HCT116 (cell line): ENCODE results near the gene ANO2.

ENCODE experiments used
- ATF3 ChIP-seq: IDR thresholded peaks from 2 replicates; pipeline ENCODE4 v1.6.1; 2012
- CTCF ChIP-seq, 3 experiments: fragments of 200-600 bp in 1 of 3; sonication (generic) in 1 of 3; IDR thresholded peaks in 2 of 3; conservative IDR thresholded peaks in 1 of 3; 2 replicates each; pipeline ENCODE4 v1.5.1; 2012 to 2017; ENCODE audit warnings: low read depth in 2 of 3, low read length in 2 of 3, antibody characterized with exemption in 1 of 3, borderline replicate concordance in 1 of 3, control low read depth in 1 of 3, mild to moderate bottlenecking in 1 of 3, mixed read lengths in 1 of 3, mixed run types in 1 of 3, moderate library complexity in 1 of 3; ENCODE audit not compliant: insufficient read depth in 1 of 3
- EZH2 ChIP-seq: fragments of 200-600 bp; sonication (generic); IDR thresholded peaks from 2 replicates; pipeline ENCODE4 v1.6.1; 2017; ENCODE audit warnings: antibody characterized with exemption, mixed run types
- MAX ChIP-seq: IDR thresholded peaks from 2 replicates; pipeline ENCODE4 v1.6.1; 2012
- POLR2A ChIP-seq: IDR thresholded peaks from 2 replicates; pipeline ENCODE4 v1.7.0; 2011; ENCODE audit warnings: borderline replicate concordance; ENCODE audit not compliant: insufficient read depth, insufficient read length; ENCODE audit errors: extremely low read depth
- POLR2AphosphoS5 ChIP-seq: IDR thresholded peaks from 2 replicates; pipeline ENCODE4 v1.6.1; 2011; ENCODE audit warnings: mild to moderate bottlenecking, low read depth, low read length, moderate library complexity
- RAD21 ChIP-seq: IDR thresholded peaks from 2 replicates; pipeline ENCODE4 v1.6.1; 2012; ENCODE audit warnings: low read depth, mild to moderate bottlenecking
- REST ChIP-seq: IDR thresholded peaks from 2 replicates; pipeline ENCODE4 v1.6.1; 2012; ENCODE audit warnings: low read depth
- SIN3A ChIP-seq: IDR thresholded peaks from 2 replicates; pipeline ENCODE4 v1.6.1; 2012; ENCODE audit warnings: low read depth
- SP1 ChIP-seq: IDR thresholded peaks from 2 replicates; pipeline ENCODE4 v1.6.1; 2012; ENCODE audit warnings: low read depth
- SRF ChIP-seq: IDR thresholded peaks from 2 replicates; pipeline ENCODE4 v1.6.1; 2012; ENCODE audit warnings: low read depth
- YY1 ChIP-seq: IDR thresholded peaks from 2 replicates; pipeline ENCODE4 v1.6.1; 2011; ENCODE audit warnings: low read length, low read depth, moderate library complexity, mild to moderate bottlenecking; ENCODE audit not compliant: insufficient replicate concordance; ENCODE audit errors: extremely low read depth
- ZBTB33 ChIP-seq: IDR thresholded peaks from 2 replicates; pipeline ENCODE4 v1.6.1; 2011; ENCODE audit warnings: mild to moderate bottlenecking, low read length, moderate library complexity; ENCODE audit not compliant: insufficient replicate concordance; ENCODE audit errors: extremely low read depth
- ZNF274 ChIP-seq: fragments of 200-500 bp; sonication (Bioruptor generic); IDR thresholded peaks from 2 replicates; pipeline ENCODE4 v1.6.1; 2014; ENCODE audit warnings: mild to moderate bottlenecking, low read depth, low read length, inconsistent platforms

DNA sequence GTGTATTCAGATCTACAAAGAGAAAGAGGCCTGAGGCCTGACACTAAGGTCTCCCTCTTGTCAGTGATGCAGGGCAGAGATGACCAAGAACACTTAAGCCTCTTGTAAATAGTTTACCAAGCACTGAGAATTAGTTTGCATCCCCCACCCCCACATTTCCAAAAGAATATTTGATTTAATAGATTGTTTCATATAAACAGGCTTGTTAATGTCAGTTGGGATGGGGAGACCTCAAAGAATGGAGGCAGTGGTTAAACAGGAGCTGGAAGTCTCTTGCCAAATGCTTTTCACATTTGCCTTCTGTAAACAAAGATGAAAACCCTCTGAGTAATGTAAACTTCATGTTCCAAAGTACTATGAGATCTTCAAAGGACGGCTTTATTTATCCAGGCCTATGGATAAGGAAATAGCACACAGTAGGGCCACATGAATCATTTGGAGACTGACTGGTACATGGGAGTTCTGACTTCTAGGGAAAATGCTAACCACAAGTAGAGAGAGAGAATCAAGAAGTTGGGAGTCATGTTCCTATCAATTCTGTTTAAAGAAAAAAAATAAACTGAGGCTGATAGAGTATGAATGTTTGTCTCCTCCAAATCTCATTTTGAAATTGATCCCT, 234.7 kb downstream of the ANO2 start:
- TF ChIP-seq ZNF274 (no peak), ZBTB33 (no peak), CTCF (IDR thresholded peaks at IDR 0.05 in 2 of 3, conservative IDR thresholded peaks at IDR 0.05 in 1 of 3; ENCODE audit: borderline replicate concordance in 1 of 3, insufficient read depth in 1 of 3, low read depth in 2 of 3, low read length in 2 of 3) (no peak), EZH2 (no peak), MAX (no peak), POLR2AphosphoS5 (no peak), ATF3 (no peak), RAD21 (no peak), REST (no peak), SRF (no peak), YY1 (no peak), SIN3A (no peak), POLR2A (no peak), SP1 (no peak)
